GM23338 (cell line): ENCODE data around the gene SLC19A1. TPM values are rescaled to one million over a fixed set of nuclear protein-coding genes. Genes with fewer than 3 reads are reported as not detected.

Experiments used
- ATAC-seq: fragments of 200-7000 bp; cut with Tn5 transposase; 3 replicates; pipeline ENCODE4 v1.9.1; 2020
- DNase-seq: peaks from one replicate; pipeline ENCODE4 v3.0.0-alpha.2; 2015; ENCODE audit warnings: low spot score
- H2AFZ ChIP-seq: fragments of 200-600 bp; sonication (generic); 2 replicates; pipeline ENCODE4 v1.8.0; 2016; ENCODE audit warnings: antibody characterized with exemption, mild to moderate bottlenecking, moderate library complexity
- H3F3A ChIP-seq: fragments of 200-600 bp; sonication (generic); replicated peaks from 2 replicates; pipeline ENCODE4 v1.8.0; 2017; ENCODE audit warnings: antibody characterized with exemption, mixed run types, low read depth
- H3K27ac ChIP-seq: fragments of 200-600 bp; sonication (generic); 2 replicates; pipeline ENCODE4 v1.6.1; 2016; ENCODE audit warnings: low read depth
- H3K27me3 ChIP-seq: fragments of 200-600 bp; sonication (generic); 2 replicates; pipeline ENCODE4 v1.8.0; 2016; ENCODE audit warnings: mild to moderate bottlenecking, mixed run types, moderate library complexity; ENCODE audit not compliant: insufficient read depth
- H3K36me3 ChIP-seq: fragments of 200-600 bp; sonication (generic); 2 replicates; pipeline ENCODE4 v1.8.0; 2016; ENCODE audit warnings: mild to moderate bottlenecking; ENCODE audit not compliant: insufficient read depth
- H3K4me1 ChIP-seq: fragments of 200-600 bp; sonication (generic); 2 replicates; pipeline ENCODE4 v1.8.0; 2016; ENCODE audit warnings: mild to moderate bottlenecking, moderate library complexity; ENCODE audit not compliant: insufficient read depth
- H3K4me2 ChIP-seq: fragments of 200-600 bp; sonication (generic); 2 replicates; pipeline ENCODE4 v1.7.1; 2017; ENCODE audit warnings: mixed run types
- H3K4me3 ChIP-seq: fragments of 200-600 bp; sonication (generic); 2 replicates; pipeline ENCODE4 v1.6.1; 2016; ENCODE audit warnings: mixed run types
- H3K79me2 ChIP-seq: fragments of 200-600 bp; sonication (generic); replicated peaks from 2 replicates; pipeline ENCODE4 v1.8.0; 2017; ENCODE audit warnings: mild to moderate bottlenecking; ENCODE audit not compliant: insufficient read depth
- H3K9me2 ChIP-seq: fragments of 200-600 bp; sonication (generic); 2 replicates; pipeline ENCODE4 v1.8.0; 2017; ENCODE audit not compliant: insufficient read depth
- H4K20me1 ChIP-seq: fragments of 200-600 bp; sonication (generic); replicated peaks from 2 replicates; pipeline ENCODE4 v1.8.0; 2017; ENCODE audit warnings: mild to moderate bottlenecking; ENCODE audit not compliant: insufficient read depth
- H3K27ac Mint-ChIP-seq: 2 replicates; pipeline ENCODE4 v1.8.0; 2020; ENCODE audit warnings: inconsistent platforms, mild to moderate bottlenecking, moderate library complexity, mixed read lengths
- H3K27me3 Mint-ChIP-seq: 3 replicates; pipeline ENCODE4 v1.8.0; 2022; ENCODE audit warnings: low read depth, mild to moderate bottlenecking, moderate library complexity, mixed read lengths, inconsistent platforms; ENCODE audit not compliant: insufficient read depth, poor library complexity
- H3K36me3 Mint-ChIP-seq: 3 replicates; pipeline ENCODE4 v1.8.0; 2021; ENCODE audit warnings: low read depth, mild to moderate bottlenecking, inconsistent platforms, moderate library complexity, mixed read lengths
- H3K4me1 Mint-ChIP-seq: 3 replicates; pipeline ENCODE4 v1.8.0; 2020; ENCODE audit warnings: mild to moderate bottlenecking, inconsistent platforms, mixed read lengths
- H3K4me3 Mint-ChIP-seq: 3 replicates; pipeline ENCODE4 v1.8.0; 2021; ENCODE audit warnings: moderate library complexity, mild to moderate bottlenecking, inconsistent platforms, mixed read lengths
- H3K9me3 Mint-ChIP-seq: 3 replicates; pipeline ENCODE4 v1.8.0; 2020; ENCODE audit warnings: moderate library complexity, mild to moderate bottlenecking, inconsistent platforms, mixed read lengths
- ETS1 ChIP-seq: IDR thresholded peaks from 2 replicates; pipeline ENCODE4 v1.6.1; 2016; ENCODE audit warnings: antibody characterized with exemption
- EZH2phosphoT487 ChIP-seq: fragments of 200-600 bp; sonication (generic); IDR thresholded peaks from one replicate; pipeline ENCODE4 v1.8.1; 2018; ENCODE audit warnings: antibody characterized with exemption; ENCODE audit not compliant: unreplicated experiment
- NANOG ChIP-seq: IDR thresholded peaks from 2 replicates; pipeline ENCODE4 v1.6.1; 2016; ENCODE audit warnings: antibody characterized with exemption, borderline replicate concordance
- POLR2AphosphoS5 ChIP-seq: IDR thresholded peaks from 2 replicates; pipeline ENCODE4 v1.6.1; 2016; ENCODE audit warnings: antibody characterized with exemption, low read depth
- STAT1 ChIP-seq: IDR thresholded peaks from one replicate; pipeline ENCODE4 v1.6.1; 2016; ENCODE audit warnings: antibody characterized with exemption; ENCODE audit not compliant: unreplicated experiment
- ZNF114 ChIP-seq: fragments of 250-450 bp; sonication (Bioruptor Pico); IDR thresholded peaks from 2 replicates; pipeline ENCODE4 v1.5.0; 2020; ENCODE audit warnings: mild to moderate bottlenecking, moderate library complexity
- ZNF331 ChIP-seq: fragments of 250-450 bp; sonication (Bioruptor Pico); IDR thresholded peaks from 2 replicates; pipeline ENCODE4 v1.5.0; 2020; ENCODE audit warnings: low read depth, mild to moderate bottlenecking, moderate library complexity
- ZNF462 ChIP-seq: fragments of 250-450 bp; sonication (Bioruptor Pico); IDR thresholded peaks from 2 replicates; pipeline ENCODE4 v1.5.0; 2020; ENCODE audit warnings: mild to moderate bottlenecking, moderate library complexity
- polyA plus RNA-seq: library from polyadenylated mRNA; unstranded; fragments of >200 nt; fragmentation: Nextera tagmentation; extraction: Ambion mirVana; gene quantifications from 2 replicates; pipeline ENCODE4 v1.2.1, GENCODE V29; 2016
- total RNA-seq: library from RNA; depleted of rRNA; stranded (reverse); fragments of >200 nt; shearing (Covaris generic); gene quantifications from 2 replicates; pipeline ENCODE4 v1.2.3, GENCODE V29; 2014

The SLC19A1 gene
- total and polyA plus RNA-seq, 2 experiments from 2014 or later, result 31.2 to 33.0 TPM

- TF ChIP-seq ZNF462 (CRISPR knock-in tag) (no peak), ZNF114 (CRISPR knock-in tag) (no peak), EZH2phosphoT487 (no peak), ZNF331 (CRISPR knock-in tag) (no peak), POLR2AphosphoS5 (no peak), ETS1 (no peak), STAT1 (no peak), NANOG (no peak)
Measured at GRCh38 chr21:45481566-45481965, 60.7 kb downstream of the SLC19A1 start (continued).

GRCh38 chr21:45480701-45481500 is 61.3 kb downstream of the SLC19A1 start:
- Histone ChIP-seq H3K4me1 (no peaks in the 10 kb centered on the region), H3K4me3 (no peak overlapping the region), H3K79me2 (no peaks in the 10 kb centered on the region), H3F3A (peaks cover 20% of the 10 kb centered on the region), H3K27me3 (no peaks in the 10 kb centered on the region), H2AFZ (no peak overlapping the region), H3K9me2 (no peaks in the 10 kb centered on the region), H3K36me3 (peaks cover 11% of the 10 kb centered on the region), H4K20me1 (peaks cover 7% of the 10 kb centered on the region; the same call in 1 of the 2 replicates), H3K27ac (no peak overlapping the region), H3K4me2 (no peak overlapping the region)
- H3K4me1 Mint-ChIP-seq, result peaks cover 8% of the 10 kb centered on the region
- H3K9me3 Mint-ChIP-seq, result peaks cover 3% of the 10 kb centered on the region; the same call in 1 of the 3 replicates
- no peak overlapping the region for H3K4me3 Mint-ChIP-seq
- H3K36me3 Mint-ChIP-seq, result peaks cover 65% of the 10 kb centered on the region
- H3K27me3 Mint-ChIP-seq, result peaks cover 16% of the 10 kb centered on the region
- no peak for ATAC-seq
- no peak for DNase-seq
- no peak overlapping the region for H3K27ac Mint-ChIP-seq
- TF ChIP-seq ETS1, result no peak
